Measurements from ENCODE around the gene CCPG1.
"Not testable (repeated sequence)": the region's sequence is repeated elsewhere in the genome, so short reads cannot be mapped to it uniquely, and the experiment has no call there.

Gene CCPG1, protein sequence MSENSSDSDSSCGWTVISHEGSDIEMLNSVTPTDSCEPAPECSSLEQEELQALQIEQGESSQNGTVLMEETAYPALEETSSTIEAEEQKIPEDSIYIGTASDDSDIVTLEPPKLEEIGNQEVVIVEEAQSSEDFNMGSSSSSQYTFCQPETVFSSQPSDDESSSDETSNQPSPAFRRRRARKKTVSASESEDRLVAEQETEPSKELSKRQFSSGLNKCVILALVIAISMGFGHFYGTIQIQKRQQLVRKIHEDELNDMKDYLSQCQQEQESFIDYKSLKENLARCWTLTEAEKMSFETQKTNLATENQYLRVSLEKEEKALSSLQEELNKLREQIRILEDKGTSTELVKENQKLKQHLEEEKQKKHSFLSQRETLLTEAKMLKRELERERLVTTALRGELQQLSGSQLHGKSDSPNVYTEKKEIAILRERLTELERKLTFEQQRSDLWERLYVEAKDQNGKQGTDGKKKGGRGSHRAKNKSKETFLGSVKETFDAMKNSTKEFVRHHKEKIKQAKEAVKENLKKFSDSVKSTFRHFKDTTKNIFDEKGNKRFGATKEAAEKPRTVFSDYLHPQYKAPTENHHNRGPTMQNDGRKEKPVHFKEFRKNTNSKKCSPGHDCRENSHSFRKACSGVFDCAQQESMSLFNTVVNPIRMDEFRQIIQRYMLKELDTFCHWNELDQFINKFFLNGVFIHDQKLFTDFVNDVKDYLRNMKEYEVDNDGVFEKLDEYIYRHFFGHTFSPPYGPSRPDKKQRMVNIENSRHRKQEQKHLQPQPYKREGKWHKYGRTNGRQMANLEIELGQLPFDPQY

DNA sequence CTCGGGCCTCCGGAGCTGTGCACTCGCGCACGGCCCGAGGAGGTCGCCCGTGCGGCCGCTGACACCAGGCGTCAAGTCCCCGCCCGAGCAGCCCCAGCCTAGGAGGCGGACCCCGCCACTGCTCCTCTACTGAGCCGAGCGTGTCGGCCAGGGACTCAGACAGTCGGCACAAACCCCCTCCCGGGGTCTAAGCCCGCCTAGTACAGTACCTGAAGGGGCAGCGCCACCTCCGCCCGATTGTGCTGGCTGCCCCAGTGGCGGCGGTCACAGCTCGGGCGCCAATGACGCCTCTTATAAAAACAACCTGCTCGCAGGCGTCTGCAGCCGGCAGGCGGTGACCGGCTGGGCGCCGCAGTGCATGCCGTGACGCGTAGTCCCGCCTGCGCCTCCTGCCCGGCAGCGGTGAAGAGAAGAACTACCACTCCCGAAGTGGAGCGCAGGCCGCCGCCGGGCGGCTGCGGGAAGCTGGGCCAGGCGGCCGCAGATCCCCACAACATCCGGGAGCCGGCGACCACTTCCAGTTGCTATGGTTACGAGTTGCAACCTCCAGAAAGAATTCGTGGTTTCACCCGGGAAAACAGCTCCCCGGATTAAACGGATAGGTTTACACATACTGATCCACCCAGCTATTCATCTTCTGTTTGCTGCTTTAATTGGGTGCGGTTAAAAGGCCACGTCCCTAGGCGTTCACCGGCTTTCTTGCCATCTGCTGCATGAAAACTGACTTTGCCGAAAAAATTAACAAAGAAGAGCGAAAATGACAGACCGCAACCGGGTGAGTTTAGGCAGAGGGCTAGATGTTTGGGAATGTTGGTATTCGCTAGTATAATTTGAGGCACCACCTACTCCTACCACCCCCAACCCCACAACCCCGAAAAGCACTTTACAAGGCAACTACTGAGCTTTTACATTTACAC lies at the start of gene CCPG1, which contains the start of gene PIERCE2:
Gene CCPG1 (minus strand): TSS at position 348 of the 917 bp plus-strand sequence. CDS start 18,935 bp downstream, outside the sequence.
Gene PIERCE2 (plus strand): TSS at position 484 of the 917 bp plus-strand sequence. CDS start 274 bp downstream, at position 758.
- no peak for FAIRE-seq

DNA sequence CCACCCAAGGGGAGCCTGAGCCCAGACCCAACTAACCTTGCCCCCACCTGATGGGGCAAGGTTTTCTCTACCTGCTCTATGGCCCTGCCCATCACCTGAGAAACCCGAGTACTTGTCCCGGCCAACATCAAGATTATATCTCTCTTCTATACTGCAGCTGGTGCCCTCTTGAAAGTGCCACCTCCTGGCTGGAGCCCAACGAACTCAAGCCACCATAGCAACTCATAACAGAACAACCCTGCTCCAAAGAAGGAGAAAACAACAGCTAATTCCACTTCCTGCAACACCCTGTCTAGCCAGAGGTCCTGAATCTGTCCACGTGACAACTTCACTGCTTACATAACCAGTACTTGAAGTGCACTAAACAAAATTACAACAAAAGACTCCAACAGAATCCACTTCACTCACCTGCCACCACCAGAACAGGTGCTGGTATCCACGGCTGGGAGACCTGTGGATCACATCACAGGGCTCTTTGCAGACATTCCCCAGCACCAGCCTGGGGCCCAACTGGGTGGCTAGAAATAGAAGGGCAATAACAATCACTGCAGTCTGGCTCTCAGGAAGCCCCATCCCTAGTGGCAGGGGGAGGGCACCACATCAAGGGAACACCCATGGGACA lies 49.4 kb upstream of the CCPG1 start:
- FAIRE-seq, result no peak

DNA sequence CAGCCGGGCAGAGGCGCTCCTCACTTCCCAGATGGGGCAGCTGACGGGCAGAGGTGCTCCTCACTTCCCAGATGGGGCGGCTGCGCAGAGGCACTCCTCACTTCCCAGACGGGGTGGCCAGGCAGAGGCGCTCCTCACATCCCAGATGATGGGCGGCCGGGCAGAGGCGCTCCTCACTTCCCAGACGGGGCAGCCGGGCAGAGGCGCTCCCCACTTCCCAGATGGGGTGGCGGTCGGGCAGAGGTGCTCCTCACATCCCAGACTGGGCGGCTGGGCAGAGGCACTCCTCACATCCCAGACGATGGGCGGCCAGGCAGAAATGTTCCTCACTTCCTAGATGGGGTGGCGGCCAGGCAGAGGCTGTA lies 38.9 kb upstream of the CCPG1 start:
- not testable (repeated sequence) for FAIRE-seq

DNA sequence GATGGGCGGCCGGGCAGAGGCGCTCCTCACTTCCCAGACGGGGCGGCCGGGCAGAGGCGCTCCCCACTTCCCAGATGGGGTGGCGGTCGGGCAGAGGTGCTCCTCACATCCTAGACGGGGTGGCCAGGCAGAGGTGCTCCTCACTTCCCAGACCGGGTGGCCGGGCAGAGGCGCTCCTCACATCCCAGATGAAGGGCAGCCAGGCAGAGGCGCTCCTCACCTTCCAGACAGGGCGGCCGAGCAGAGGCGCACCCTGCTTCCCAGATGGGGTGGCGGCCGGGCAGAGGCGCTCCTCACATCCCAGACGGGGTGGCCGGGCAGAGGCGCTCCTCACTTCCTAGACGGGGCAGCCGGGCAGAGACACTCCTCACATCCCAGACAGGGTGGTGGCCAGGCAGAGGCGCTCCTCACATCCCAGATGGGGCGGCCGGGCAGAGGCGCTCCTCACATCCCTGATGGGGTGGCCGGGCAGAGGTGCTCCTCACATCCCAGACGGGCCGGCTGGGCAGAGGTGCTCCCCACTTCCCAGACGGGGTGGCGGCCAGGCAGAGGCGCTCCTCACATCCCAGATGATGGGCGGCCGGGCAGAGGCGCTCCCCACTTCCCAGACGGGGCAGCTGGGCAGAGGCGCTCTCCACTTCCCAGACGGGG lies 38.3 kb upstream of the CCPG1 start:
- not testable (repeated sequence) for FAIRE-seq

DNA sequence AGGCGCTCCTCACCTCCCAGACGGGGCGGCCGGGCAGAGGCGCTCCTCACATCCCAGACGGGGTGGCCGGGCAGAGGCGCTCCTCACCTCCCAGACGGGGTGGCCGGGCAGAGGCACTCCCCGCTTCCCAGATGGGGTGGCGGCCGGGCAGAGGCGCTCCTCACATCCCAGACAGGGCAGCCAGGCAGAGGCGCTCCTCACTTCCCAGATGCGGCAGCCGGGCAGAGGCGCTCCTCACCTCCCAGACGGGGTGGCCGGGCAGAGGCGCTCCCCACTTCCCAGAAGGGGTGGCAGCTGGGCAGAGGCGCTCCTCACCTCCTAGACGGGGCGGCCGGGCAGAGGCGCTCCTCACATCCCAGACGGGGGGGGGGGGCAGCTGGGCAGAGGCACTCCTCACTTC lies 37.8 kb upstream of the CCPG1 start:
- FAIRE-seq, result not testable (repeated sequence)

DNA sequence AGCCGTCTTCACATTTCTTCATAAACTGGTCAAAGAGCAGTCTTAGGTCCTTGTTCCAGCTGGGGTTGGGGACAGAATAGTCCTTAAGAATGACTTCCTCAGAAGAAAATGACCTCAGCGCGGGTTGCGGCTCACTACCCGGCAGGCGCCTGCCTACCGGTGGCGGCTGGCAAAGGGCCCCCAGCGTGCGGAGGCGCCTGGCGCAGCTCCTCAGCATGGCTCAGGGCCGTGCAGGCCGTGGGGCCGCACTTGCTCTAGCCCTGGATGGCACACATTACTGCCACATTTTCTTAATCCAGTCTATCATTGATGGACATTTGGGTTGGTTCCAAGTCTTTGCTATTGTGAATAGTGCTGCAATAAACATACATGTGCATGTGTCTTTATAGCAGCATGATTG lies 35.0 kb upstream of the CCPG1 start:
- not testable (repeated sequence) for FAIRE-seq

DNA sequence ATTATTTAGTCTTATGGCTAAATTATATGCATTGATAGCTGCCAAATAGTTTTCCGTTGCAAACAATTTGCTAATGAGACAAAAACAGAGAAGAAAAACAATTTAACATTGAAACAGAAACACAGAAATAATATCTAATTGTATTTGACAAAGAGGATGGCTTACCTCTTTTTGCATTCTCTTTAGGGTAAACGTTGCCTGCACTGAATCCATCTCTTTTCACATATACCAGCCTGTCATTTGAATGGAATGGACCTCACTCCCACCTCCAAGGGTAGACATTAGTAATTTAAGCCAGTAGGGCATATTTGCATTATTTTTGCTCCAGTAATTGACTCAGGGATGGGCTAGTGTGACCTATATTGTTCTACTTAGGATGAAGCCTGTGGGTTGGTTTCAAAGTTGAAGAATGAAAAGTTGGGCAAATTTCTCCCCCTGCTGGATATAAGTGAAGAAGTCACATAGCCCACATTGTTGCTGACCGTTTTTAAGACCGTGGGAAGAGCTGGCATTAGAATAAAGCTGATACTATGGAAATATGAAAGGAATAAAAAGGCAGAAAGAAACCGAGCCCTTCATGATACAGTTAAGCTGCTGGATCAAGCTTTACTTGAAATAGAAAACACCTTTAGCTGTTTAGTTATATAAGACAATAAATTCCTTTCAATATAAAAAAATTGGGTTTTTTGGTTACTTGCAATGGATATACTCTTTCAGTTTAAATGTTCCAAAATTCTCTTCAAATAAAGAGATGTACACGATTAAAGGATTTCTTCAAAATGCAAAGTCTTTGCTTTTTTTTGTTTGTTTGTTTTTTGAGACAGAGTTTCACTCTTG lies 27.0 kb upstream of the CCPG1 start:
- FAIRE-seq, result no peak

DNA sequence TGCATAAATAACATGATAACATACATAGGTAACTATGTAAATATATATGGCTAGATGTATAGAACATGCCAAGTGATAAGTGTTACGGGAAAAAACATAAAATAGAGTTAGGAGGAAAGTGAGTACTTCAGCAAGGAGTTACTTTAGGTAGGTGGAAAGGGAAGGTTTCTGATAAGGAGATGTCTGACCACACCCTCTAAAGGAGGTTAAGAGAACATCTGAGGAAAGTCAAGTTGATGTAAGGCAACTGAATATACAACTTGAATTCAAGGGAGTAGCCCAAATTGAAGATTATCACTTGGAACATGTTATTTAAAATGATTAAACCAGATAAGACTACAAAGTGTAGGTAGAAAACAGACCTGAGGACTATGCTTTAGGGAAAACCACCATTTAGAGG lies 13.9 kb upstream of the CCPG1 start:
- FAIRE-seq, result no peak

DNA sequence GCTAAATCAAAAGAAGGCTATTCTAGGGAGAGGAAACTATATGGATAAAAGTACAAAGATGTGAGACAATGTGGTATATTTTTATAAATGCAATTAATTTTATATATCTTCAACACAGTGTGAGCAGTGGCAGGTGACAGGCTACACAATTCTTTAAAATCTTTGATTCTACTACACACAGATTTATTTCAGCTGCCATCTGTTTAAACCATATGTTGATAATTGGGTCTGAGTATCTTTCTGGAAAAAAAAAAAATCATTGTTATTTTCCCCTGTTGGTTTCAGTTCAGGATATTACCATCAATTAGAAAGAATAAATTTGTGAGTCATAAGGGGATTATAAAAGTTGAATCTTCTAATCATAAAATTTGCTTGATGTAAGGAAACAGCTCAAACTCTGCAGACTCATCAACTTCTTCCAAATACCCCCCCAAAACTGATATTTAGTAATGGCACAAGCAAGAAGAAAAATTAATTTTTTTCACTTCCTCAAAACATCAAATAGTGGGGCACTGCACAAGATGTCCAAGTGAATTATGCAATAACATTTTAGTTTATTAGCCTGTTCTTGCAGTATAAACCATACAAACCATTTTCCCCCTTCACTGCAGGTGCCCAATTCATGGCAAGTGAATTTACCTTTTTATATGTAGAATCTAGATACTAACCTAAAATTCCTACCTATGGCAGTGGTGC lies 12.2 kb upstream of the CCPG1 start:
- no peak for FAIRE-seq

DNA sequence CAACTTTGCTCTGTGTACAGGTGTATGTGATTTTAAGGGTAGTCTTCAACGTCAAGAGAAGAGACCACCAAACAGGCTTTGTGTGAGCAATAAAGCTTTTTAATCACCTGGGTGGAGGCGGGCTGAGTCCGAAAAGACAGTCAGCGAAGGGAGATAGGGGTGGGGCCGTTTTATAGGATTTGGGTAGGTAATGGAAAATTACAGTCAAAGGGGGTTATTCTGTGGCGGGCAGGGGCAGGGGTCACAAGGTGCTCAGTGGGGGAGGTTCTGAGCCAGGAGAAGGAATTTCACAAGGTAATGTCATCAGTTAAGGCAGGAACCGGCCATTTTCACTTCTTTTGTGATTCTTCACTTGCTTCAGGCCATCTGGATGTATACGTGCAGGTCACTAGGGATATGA lies 9.5 kb upstream of the CCPG1 start:
- FAIRE-seq, result not testable (repeated sequence)

DNA sequence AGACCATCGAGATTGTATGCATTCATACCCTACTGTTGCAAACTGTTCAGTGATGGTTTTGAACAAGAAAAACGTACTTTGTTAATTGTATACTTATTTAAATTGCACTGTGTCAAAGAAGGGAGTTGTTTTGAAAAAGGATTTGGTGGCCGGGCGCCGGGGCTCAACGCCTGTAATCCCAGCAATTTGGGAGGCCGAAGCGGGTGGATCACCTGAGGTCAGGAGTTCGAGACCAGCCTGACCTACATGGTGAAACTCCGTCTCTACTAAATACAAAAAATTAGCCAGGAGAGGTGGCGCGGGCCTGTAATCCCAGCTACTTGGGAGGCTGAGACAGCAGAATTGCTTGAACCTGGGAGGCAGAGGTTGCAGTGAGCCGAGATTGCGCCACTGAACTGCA lies 817 bp upstream of the CCPG1 start:
- not testable (repeated sequence) for FAIRE-seq

DNA sequence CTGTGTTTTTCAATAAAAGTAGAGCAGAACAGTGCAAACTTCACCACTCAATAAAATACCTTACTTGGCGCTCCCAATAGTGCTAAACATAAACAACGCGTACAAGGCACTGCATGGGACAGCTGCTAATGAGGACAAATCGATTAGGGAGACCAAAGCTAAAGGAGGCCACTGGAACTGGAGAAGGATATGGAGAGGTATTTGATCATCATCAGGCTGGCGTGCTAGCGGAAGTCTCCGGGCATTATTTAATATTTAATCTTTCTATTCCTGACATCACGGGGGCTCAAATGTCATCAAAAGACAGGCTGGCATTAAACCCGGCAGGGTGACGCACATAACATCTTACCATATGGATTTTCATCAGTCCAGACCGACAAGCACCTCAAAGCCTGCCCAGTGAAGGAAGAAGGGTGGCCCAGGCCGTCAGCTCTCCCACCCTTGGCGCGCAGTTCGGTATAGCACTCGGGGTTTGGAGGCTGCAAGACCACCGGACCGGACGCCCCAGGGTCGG lies 604 bp downstream of the CCPG1 start:
- no peak for FAIRE-seq

DNA sequence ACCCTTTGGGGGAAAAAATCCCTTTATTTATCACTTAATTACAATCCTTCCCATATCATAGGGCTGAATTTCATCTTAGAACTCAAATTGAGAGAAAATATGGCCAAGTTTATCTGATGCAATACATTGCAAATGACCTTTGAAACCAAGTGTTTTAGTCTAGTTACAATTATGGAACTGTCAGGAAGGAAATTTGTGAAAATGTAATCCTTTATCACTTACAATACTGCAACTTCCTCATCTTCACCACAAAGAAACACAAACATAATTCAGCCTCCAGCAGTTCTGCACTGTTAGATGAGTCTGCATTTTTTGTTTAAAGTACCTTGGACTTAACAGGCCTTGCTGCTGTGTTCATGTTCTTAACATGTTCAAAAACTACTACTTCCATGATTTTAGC lies 4.6 kb downstream of the CCPG1 start:
- peak; percentile 53 for FAIRE-seq

DNA sequence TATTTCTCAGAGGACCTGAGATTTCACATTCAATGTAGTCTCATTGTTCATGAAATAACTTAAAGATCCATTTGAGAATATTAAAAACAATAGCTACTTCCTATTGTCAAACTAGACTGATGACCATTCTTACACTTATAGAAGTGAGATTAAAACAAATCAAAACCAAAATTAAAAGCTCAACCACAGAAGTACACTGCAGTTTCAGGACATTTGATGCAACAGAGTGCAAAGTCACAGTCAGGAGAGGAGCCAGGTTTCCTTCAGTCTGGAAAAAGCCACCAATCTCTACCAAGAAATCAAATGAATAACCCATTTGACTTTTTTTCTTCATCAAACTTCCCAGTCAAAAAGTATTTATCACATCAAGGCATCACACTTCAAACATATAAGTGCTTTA lies 5.5 kb downstream of the CCPG1 start:
- no peak for FAIRE-seq

DNA sequence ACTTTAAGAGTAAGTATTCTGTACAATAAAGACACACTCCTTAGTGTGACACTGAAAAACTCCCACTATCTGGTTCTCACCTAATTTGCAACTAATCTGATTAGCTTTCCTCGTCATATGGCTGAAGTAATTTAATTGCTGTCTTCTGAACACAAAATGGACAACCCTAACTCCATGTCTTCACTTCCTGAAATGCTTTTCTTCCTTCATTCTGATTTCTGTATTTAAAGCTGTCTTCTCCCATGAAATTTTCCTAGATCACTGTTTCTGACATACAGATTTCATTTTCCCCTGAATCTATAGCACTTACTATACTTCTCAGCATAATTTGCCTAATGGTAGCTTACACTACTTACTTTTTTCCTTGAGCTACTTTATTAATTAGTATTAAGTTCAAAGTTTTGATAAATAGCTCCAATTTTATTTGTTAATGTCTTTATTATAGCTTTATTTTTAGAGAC lies 6.3 kb downstream of the CCPG1 start:
- FAIRE-seq, result no peak

DNA sequence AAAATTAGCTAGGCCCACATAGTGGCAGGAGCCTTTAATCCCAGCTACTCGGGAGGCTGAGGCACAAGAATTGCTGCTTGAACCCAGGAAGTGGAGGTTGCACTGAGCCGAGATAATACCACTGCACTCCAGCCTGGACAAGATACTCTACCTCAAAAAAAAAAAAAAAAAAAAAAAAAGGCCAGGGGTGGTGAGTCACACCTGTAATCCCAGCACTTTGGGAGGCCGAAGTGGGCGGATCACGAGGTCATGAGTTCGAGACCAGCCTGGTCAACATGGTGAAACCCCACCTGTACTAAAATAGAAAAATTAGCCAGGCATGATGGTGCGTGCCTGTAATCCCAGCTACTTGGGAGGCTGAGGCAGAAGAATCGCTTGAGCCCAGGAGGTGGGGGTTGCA lies 8.1 kb downstream of the CCPG1 start:
- FAIRE-seq, result not testable (repeated sequence)

DNA sequence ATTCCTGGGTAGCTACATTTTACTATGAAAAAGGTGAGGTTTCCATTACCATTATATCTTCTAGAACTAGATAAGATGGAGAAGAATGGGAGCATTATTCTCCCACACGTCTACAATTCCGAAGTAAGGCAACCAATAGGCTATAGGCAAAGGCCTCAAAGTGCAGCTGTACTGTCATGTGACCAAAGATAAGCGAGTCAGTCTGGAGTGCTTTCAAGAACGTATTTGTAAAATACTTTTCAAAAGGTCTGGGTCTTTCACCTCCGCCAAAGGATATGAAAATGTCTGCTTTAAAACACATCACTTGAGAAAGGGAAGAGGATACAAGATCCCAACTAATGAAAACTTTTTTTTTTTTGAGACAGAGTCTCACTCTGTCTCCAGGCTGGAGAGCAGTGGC lies 9.9 kb downstream of the CCPG1 start:
- no peak for FAIRE-seq

DNA sequence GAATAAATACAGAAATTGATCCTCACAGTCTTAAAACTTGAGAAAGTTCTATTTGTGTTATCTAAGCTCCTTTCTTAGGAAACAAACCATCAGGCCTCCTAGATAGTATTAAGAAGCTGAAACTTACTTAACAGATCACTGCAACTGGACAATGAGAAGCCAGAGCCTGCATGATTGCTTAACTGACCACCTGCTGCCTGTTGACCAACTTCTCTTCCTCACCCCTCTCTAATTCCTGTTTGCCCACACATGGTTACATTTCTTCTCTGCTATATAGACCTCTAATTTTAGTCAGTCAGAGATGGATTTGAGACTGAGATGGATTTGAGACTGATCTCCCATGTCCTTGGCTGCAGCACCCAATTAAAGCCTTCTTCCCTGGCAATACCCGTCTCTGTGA lies 13.5 kb downstream of the CCPG1 start:
- FAIRE-seq, result no peak

DNA sequence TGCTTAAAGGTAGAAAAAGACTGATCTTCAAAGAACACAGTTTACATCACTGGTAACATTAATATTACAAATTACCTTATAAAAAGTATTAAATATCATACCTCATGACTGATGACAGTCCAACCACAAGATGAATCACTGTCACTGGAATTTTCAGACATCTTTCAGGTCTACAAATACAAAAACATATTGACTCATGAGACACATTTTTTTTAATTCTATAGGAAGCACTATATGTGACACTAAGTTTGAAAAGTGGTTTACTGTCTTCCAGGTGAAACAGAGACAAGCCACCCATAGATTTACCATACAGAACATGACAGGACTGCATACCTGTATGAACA lies 18.9 kb downstream of the CCPG1 start:
- FAIRE-seq, result no peak

DNA sequence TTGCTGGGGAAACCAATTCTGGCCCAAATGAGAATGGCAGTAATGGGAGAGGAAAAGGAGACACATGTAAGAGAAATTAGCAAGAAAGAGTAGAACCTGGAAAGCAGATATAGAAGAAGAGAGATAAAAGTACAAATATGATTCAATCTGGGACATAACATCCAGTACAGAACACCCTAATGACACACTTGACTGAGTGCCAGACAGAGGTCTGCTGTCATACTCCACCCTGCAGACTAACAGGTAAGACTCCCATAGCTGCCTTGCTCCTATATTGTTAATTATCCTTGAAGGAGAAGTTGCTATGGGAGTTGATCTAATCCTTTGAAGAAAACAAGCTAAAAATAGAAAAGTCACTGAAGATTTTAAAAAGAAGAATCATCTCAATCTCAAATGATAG lies 21.1 kb downstream of the CCPG1 start:
- FAIRE-seq, result no peak

All from colon (tissue), 2 donors.